ENCODE results near the gene ACOX3.
"Not testable (repeated sequence)": the region's sequence is repeated elsewhere in the genome, so short reads cannot be mapped to it uniquely, and the experiment has no call there.

ACOX3 gene

DNA sequence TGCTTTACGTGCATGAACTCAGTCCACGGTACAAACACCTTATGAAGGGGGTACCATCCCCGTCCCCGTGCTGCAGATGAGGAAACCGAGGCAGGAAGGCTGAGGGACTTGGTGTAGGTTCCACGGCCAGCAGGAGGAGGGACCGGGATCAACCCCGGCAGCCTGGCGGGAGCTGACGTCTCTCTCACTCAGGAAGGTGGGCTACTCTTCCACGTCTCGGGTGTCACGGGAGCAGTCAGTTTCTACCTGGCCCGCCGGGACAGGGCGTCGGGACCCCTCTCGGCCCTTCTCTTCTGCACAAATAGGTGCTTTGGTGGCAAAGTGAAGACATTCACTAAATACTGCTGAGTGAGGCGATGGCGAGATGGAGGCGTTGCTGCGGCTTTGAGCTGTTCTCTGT lies 53.3 kb downstream of the ACOX3 start:
- no peak for DNase-seq (ENCODE audit: low read depth)

DNA sequence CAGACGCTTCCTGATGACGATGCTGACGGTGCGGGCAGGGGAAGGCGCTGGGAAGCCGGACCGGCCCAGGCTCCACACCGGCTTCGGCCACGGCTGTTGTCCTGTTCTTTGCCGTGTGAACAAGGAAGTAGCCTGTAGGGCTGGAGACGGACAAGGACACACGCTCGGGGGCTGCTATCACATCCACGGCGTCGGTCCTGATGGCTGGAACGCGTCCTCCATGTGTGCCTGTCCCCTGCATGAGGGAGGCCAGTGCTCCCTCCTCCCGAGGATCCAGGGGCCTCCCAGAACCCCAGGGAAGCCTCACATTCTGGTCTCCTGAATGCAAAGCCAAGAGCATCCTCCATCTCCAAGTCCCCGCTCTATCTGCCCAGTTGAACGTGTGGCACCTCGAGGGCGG lies 53.8 kb downstream of the ACOX3 start:
- DNase-seq (ENCODE audit: low read depth): no peak

DNA sequence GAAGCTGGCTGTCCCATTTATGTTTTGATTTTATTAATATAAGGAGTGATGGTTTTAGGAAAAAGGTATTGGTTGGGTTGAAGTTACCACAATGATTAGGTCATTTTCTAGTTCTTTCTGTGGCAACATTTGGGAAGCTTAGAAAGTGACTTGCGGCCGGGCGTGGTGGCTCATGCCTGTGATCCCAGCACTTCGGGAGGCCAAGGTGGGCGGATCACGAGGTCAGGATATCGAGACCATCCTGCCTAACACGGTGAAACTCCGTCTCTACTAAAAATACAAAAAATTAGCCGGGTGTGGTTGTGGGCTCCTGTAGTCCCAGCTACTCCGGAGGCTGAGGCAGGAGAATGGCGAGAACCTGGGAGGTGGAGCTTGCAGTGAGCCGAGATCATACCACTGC lies 54.4 kb downstream of the ACOX3 start:
- DNase-seq (ENCODE audit: low read depth): not testable (repeated sequence)

DNA sequence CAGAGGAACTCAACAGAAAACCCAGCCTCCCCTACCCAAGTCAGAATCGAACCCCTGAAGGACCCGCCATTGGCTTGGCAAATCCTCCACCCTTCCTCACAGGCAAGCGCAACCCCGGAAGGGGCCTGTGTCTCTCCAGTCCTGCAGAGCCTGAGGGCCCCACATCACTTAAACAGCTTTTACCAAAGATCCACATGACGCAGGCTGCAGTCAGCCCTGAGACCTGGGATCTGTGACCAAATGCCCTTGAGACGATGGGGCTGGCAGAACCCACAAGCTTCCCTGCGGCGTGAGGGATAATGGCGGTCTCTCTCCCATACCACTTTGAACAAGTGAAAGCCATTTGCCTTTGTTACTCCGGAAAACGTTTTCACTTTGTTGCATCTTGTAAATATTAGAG lies 54.9 kb downstream of the ACOX3 start:
- no peak for DNase-seq (ENCODE audit: low read depth)

DNA sequence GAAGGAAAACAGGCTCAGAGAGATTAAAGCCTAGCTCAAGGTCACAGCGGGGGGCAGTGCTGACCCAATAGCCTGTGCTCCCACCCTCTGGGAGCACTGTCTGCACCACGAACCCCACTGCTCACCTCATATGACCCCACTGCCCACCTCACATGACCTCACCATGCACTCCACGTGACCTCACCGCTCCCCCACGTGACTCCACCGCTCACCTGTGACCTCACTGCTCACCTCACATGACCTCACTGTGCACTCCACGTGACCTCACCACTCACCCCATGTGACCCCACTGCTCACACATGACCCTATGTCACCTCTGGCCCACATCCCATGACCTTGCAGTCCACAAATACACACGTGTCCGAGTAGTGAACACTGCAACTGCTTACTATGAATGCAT lies 55.4 kb downstream of the ACOX3 start:
- DNase-seq (ENCODE audit: low read depth): no peak

DNA sequence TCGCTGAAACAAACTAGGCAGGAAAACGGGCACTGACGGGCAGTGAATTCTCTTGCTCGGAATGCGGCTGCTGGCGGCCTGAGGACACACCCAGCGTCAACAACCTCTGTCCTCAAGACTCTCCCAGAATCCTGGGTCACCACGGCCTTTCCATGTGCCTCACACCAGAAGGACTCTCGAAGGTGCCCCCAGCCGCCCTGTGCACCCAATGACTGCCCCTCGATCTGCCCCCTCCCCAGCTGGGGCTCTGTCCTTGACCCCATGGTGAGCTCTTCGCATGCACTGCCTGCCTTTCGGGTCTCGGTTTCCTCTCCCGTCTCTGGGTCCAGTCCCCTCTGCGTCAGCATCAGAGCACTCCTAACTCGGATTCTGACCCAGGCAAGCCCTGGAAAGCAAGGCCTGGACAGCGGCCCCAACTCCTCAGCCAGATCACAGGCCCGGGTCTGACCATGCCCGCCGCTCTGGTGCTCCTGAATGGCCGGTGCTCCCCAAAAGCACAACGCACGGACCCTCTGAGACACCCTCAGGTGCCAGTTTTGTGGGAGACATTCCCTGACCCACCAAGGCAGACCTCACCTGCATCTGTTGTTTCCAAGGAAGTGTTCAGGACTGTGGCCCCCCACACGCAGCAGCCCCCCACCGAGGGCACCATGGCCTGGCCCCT lies 56.0 kb downstream of the ACOX3 start:
- DNase-seq (ENCODE audit: low read depth): no peak

DNA sequence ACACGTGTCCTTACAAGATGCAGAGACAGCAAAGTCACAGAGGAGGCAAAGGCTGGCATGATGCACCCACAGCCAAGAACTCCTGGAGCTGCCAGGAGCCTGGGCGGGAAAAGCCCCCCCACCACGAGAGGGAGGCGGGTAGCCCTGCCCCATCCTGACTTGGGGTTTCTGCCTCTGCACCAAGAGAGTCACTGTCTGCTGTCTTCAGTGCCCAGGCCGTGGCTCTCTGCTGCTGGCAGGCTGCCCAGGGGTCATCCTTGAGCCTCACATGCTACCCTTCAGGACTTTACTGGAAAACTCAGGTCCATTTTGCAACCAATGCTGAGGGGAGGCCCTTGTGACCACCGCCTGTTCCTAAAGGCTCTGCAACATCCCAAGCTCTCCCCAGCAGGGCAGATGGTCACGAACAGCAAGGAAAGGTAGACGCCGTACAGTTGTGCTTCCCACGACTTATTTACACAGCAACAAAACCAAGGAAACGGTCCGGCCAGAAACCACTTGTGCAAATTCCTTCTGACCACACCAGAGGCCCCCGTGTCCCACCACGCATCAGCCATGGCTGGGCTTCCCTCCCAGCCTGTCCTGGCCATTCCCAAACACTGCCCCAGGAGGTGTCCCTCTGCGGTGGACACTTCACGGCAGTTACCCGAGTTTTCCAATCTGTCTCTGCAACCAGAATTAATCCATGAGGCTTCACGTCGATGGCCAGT lies 56.9 kb downstream of the ACOX3 start:
- DNase-seq (ENCODE audit: low read depth): no peak

DNA sequence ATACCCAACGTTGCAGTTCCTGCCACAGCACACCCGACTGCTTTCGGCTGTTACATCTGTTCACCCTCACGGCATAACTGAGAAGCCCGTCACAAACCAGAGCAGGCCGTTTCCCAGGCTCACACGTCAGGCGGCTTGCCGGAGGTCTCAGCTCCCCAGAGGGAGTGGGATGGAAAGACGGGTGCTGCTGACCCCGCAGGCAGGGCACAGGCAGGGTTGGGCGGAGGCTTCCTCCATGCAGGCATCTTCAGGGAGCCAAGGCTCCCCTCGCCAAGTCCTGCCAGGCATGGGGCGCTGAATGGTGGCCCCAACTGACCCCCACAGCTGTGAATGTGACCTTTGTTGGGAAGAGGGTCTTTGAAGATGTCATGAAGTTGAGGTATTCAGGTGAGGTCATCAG lies 57.5 kb downstream of the ACOX3 start:
- DNase-seq (ENCODE audit: low read depth): no peak

DNA sequence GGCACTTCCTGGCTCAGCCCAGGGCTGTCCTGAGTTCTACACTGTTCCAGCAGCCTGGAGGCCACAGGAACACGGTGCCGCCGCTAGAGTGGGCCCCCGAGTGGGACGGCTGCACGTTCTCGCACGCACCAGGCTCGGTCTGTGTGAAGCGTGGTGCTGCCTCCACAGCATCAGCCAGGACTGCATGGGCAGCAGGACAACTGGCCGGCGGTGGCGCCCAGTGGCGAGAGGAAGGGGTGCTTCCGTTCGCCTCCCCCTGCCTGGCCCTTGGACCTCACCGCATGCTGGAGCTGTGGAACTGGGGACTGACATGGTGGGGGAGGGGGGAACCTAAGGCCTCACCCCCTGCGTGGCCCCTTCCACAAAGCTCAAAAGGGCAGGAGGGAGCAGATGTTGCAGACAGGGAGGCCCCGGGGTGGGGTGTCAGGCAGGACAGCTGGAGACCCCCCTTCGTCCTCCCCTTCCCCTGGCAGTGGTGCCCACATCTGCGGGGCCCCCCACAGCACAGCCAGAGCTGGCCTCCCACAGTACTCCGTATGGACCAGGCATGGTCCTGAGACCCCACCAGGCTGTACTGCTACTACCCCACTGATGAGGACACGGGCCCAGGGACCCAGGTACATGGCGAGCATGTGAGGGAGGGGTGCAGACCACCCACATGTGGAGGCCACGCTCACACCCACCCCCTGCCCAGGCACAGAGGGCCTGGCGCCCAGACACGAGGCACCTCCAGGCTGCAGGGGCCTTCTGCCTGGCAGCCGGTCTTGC lies 58.5 kb downstream of the ACOX3 start:
- no peak for DNase-seq (ENCODE audit: low read depth)

DNA sequence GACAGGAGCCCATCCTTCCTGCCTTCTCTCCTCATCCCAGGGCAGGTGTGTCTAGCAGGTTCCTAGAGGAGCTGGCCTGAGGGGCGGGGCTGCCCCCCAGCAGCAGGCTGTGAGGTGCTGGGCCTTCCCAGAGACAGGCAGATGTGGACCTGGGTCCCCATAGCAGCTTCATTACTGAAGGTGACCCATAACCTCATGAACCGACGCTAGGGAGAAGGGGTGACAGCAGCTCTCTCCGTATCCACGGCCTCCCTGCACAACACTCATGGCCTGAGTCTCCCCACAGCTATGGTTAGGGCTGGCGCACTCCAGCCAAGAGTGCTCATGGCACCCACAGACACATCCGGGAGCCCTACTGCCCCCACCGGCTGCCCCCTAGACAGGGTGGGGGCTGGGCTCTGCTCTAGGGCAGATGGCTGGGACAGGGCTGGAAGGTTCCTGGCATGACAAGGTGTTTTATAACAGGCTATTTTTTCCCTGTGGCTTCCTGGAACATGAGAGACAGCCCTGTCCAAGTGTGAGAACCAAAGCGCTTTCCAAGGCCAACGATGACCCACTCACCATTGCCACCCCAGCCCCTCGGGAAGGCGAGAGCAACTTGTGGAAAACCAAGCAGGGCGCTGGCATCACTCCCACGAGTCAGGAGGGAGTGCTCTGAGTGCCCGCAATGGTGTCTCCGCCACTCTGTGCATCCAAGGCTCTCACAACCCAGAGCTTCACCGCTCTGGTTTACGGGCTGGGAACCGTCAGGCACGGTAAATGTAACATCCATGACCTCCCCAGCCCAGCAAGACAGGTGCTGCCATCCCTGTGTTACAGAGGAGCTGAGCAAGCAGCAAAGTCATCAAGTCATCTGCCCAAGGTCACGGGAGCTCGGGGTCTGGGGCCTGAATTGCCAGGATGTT lies 59.8 kb downstream of the ACOX3 start:
- DNase-seq (ENCODE audit: low read depth): no peak

DNA sequence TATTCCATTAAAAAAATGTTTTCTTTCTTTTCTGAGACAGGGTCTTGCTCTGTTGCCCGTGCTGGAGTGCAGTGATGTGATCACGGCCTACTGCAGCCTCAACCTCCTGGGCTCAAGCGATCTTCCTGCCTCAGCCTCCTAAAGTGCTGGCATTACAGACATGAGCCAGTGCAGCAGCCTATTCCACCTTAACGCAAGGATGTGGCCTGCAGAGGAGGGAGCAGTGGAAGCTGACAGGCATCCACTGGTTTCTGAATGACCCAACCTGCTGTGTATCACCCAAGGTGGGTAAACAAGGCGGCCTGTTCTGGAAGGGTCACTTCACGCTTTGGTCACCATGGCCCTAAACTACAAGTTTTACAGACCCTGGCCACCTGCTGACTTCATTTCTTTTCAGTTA lies 60.8 kb downstream of the ACOX3 start:
- DNase-seq (ENCODE audit: low read depth): no peak

DNA sequence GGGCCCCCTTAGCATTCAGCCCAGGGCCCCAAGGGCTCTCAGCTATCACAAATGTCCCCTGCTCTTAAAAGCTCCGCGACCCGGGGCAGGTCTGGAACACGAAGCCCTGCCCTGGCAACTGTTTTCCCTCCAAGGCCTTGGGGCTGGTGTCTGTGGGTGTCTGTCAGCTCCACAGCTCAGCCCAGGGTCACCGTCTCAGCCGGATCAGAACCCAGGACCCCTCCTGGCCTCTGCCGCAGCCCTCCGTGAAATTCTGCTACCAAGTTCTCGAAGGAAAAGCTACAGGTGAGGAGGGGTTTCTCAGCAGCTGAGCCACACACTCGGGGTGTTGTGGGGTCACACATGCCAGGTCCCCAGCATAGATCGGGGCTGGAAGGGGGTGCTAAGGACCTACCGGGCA lies 61.2 kb downstream of the ACOX3 start:
- DNase-seq (ENCODE audit: low read depth): no peak

DNA sequence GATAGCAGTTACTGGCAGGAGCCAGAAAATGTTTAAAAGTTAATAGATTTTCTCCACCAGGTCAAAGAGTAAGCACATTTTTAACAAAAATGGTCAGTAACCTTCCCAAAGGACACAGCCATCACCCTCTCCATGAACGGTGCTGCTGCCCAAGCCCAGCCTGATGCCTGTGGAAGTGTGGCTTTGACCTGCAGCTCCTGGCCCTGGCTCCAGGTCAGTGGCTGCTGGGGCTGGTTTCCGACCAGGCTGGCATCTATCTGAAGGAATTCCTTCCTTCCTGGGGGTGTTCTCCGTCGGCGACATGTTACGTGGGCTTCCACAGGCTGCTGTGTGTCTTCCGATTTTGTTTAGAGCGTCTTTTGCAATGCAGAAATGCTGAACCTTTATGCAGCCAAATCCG lies 61.7 kb downstream of the ACOX3 start:
- DNase-seq (ENCODE audit: low read depth): no peak

DNA sequence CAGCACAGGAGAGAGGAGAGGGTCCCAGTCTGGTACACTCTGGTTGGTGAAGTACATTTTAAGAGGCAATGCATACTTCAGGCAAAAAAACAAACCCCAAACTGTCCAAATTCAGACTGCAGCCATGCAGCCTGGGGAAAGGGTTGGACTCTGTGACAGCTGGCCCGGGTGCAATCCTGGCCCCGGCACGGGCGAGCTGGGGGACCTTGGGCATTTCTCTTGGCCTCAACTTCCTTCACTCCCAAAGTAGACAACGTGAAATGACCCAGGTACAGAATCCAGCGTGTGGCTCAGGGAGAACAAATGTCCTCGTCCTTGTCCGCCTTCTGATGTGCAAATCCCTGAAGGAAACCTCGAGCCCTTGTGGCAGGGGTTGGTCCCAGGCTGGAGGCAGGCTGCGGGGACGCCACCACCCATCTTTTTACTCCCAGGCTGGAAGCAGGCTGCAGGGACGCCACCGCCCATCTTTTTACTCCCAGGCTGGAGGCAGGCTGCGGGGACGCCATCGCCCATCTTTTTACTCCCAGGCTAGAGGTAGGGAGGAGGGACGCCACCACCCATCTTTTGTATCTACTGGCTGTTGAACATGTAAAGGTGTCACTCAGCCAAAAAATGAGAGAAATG lies 62.3 kb downstream of the ACOX3 start:
- no peak for DNase-seq (ENCODE audit: low read depth)

DNA sequence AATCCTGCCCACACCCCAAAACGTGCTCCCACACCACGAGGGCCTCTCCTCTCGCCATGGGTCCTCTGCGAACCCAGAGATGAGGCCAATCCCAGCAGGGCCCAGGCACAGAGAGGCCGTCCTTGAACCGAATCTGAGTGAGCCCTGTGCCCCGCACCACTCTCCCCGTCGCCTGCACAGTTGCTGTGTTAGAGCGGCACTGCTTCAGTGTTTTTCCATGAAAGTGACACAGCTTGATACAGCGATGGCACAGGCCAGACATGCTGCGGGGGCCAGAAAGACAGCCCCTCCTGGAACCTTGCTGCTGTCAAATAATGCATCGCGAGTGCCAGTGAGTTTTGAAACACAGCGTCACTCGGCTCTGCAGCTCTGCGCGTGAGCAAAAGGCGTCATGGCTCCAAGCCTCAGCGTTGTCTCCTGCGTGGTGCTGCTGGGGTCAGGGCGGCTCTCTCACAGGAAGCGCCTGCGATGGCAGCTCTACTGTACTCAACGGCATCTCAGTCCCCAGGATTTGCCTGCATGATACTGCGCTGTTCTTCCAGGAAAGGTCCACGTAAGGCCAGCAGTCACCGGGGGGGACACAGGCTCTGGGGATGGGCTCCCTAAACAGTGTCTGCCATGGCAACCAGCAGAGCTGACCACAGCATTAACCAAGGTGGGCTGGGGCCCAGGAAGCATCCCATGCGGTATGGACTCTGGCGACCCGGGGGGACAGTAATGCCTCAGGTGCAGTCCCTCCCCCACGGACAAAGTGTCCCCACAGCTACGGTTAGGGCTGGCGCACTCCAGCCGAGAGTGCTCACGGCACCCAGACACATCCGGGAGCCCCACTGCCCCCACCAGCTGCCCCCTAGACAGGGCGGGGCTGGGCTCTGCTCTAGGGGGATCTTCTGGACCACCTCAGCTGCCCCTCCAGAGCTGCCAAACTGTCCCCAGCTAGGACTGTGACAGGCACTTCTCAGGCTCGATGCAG lies 63.1 kb downstream of the ACOX3 start:
- DNase-seq (ENCODE audit: low read depth): no peak

DNA sequence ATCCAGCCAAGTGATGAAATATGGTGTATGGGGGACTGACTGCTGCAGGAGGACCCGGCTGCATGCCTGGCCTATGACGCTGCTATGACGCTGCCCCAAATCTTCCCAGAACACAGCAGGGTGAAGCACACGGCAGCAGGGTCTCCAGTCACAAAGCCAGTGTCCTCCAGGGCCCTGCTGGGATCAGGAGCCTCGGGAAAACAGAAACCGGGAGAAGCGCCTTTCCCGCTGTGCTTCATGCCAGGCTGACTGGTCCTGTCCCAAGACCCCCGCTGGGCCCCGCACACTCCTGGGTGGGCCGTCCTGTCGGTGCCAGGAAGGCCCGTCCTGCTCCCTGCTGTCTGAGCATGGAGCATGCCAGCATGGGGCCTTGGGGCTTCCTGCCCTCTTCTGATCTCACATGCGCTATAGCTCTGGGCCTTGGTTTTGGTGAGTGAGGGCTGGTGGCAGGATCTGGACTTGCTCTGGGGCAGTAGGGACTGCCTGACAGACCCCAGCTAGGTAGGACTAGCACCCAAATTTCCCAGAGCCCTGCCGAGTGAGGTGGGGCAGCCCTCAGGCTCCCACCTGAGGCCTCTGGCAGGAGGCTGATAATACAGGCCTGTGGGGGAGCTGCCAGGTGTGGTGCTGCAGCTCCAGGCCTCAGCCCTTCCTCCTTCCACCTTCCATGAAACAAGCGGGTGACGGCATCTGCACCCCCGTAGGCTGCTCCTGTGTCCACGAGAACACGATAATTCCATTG lies 64.0 kb downstream of the ACOX3 start:
- DNase-seq (ENCODE audit: low read depth): no peak

DNA sequence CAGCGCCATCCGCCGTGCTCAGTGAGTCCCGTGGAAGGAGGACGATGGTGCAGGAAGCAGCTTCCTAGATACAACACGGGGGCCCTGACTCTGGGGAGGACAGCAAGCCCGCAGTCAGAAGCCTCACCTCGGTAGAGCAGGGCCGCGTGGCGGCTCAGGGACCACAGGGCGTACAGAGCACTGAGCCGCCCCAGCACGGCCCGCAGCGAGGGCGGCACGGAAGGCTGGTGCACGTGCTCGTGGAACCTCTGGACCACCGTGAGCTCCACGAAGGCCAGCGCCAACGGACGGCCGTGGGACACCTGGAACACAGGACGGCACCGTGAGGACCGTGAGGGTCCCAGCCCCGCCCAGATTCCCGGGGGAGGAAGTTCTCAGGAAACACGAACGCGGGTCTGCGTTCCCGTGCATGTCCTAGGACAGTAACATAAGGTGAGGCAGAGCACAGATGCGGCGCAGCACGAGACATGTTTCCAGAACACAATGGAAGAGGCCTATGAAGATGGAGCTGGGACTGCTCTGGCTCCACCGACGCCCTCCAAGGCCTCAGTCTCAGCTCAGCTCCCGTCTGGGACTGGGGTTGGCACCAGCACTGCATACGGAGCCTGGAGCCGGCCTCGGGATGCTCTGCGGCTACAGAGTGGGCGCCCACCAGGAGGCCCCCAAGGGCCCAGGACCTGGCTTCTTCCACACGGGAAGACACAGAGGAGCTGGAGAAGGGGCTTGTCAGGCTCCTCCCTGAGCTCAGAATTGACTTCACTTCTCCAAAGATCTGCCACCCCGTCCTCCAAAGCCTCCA lies 65.5 kb downstream of the ACOX3 start:
- no peak for DNase-seq (ENCODE audit: low read depth)

DNA sequence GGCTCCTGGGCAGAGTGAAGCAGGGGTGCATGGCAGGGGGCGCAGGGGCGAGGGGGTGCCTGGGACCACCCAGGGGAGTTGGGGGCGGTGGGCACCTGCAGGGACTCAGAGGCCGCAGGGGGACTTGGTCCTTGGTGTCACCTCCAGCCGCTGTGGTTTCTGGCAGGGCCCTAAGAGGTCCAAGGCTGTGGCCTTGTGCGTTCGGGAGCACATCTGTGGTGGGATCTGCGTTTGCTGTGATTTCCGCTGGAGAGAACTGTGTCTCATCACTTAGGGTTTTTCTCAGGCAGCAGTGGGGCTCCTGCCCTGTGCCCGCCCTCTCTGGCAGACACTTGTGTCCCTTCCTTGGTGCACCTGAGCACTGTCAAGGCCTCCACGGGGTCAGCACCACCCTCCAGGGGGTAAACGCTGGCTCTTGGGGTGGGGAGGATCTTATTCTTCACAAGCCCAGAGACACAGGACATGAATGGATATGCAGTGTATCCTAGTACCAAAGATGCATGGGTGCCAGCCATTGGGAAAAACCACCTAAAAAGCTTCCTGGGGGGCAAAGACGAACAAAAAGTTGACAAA lies 66.5 kb downstream of the ACOX3 start:
- DNase-seq (ENCODE audit: low read depth): no peak
